ENCODE measurements around the gene MAP3K5.
A peak's percentile ranks its signal among the peaks of the same experiment; 100 is the strongest.

MAP3K5 gene

DNA sequence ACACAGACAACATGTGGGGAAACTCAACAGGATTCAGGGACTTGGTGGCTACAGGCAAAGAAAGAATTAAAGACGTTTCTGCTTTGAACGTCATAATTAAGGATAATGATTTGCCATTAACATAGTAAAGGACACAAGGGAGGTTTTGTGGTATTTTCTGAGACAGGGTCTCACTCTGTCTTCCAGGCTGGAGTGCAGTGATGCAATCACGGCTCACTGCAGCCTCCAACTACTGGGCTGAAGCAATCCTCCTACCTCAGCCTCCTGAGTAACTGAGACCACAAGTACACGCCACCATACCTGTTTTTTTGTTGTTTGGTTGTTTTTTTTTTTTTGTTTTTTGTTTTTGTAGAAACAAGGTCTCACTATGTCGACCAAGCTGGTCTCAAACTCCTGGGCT is 62.4 kb downstream of the MAP3K5 start:
- WGBS (ENCODE audit: extremely low coverage, insufficient coverage, insufficient read length) = no CpG with 5 or more reads among the region's 5 CpGs
- Histone ChIP-seq H4K12ac (ENCODE audit: low read depth, low read length) (no peak overlapping the region), H3K14ac (ENCODE audit: low read length) (no peak overlapping the region)

DNA sequence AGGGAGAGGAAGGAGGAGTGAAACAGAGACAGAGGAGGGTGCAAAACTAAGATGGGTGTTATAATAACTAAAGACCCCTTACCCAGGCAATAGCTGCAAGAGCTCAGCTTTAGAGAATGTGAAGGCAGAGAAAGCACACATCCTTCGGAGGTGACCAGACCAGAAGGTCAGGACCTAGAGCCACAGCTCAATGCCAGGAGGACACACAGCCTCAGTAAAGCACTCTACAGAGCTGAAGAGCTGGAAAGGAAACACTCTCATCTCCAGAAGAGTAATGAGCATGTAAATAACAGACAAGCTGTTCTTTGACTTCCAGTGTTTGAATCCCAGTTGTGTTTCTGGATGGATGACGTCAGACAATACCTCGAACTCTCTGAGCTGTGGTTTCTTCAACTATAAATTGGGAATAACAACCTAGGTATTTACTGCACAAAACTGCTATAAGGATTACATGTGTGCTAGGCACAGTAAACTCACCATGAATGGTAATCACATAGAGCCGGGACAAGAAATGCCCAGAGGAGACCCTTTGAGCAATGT is 63.2 kb downstream of the MAP3K5 start:
- no peak for DNase-seq
- Histone ChIP-seq H3K4me2 (ENCODE audit: low read length) (no peak overlapping the region), H3K27me3 (ENCODE audit: insufficient read depth, low read length) (no peaks in the 10 kb centered on the region), H3K4ac (ENCODE audit: low read depth, low read length) (no peak overlapping the region), H3K18ac (ENCODE audit: low read length) (no peak overlapping the region), H4K91ac (ENCODE audit: low read depth, low read length) (no peak overlapping the region), H3K36me3 (ENCODE audit: control insufficient read depth in 1 of 2, insufficient read depth in 2 of 2, low read length in 2 of 2) (no peaks in the 10 kb centered on the region), H3K14ac (ENCODE audit: low read length) (no peak overlapping the region), H3K9me3 (ENCODE audit: insufficient read depth, low read depth, low read length) (no peaks in the 10 kb centered on the region), H2BK12ac (ENCODE audit: low read length) (no peak overlapping the region), H2BK120ac (ENCODE audit: insufficient read depth, low read length, poor library complexity) (no peak overlapping the region), H4K8ac (ENCODE audit: low read depth, low read length) (no peak overlapping the region), H3K27ac (ENCODE audit: low read depth, low read length) (no peak overlapping the region), H3K4me1 (ENCODE audit: control insufficient read depth in 1 of 2, insufficient read depth in 2 of 2, low read length in 2 of 2) (no peaks in the 10 kb centered on the region), H2BK5ac (ENCODE audit: low read depth, low read length, poor library complexity) (no peak overlapping the region), H3K79me2 (ENCODE audit: control insufficient read depth, insufficient read depth, low read length, poor library complexity) (no peaks in the 10 kb centered on the region), H4K12ac (ENCODE audit: low read depth, low read length) (no peak overlapping the region), H3K23ac (ENCODE audit: low read length) (no peak overlapping the region), H3K9ac (ENCODE audit: low read length) (no peak overlapping the region), H3K4me3 (ENCODE audit: low read depth, low read length) (no peak overlapping the region), H2AK5ac (ENCODE audit: low read length) (no peak overlapping the region), H2AFZ (ENCODE audit: insufficient read depth, low read length, poor library complexity) (no peak overlapping the region), H3K79me1 (ENCODE audit: low read length) (no peaks in the 10 kb centered on the region)
- WGBS (ENCODE audit: extremely low coverage, insufficient coverage, insufficient read length) = no CpG with 5 or more reads among the region's 4 CpGs

More for the DNA sequence above, 62.4 kb downstream of the MAP3K5 start:
- no peak overlapping the region for H2BK120ac ChIP-seq (ENCODE audit: insufficient read depth, low read length, poor library complexity)
- H3K4me3 ChIP-seq (ENCODE audit: low read depth, low read length) = no peak overlapping the region
- no peaks in the 10 kb centered on the region for H3K4me1 ChIP-seq (ENCODE audit: control insufficient read depth in 1 of 2, insufficient read depth in 2 of 2, low read length in 2 of 2)
- no peak overlapping the region for H3K9ac ChIP-seq (ENCODE audit: low read length)
- H3K27me3 ChIP-seq (ENCODE audit: insufficient read depth, low read length) = no peaks in the 10 kb centered on the region
- no peak overlapping the region for H3K27ac ChIP-seq (ENCODE audit: low read depth, low read length)
- no peak overlapping the region for H4K91ac ChIP-seq (ENCODE audit: low read depth, low read length)
- H4K8ac ChIP-seq (ENCODE audit: low read depth, low read length) = no peak overlapping the region
- no peak overlapping the region for H2BK5ac ChIP-seq (ENCODE audit: low read depth, low read length, poor library complexity)
- no peak overlapping the region for H2BK12ac ChIP-seq (ENCODE audit: low read length)
- H3K18ac ChIP-seq (ENCODE audit: low read length) = no peak overlapping the region
- DNase-seq = peak in 1 of 2 donors; percentile 37
- no peaks in the 10 kb centered on the region for H3K79me2 ChIP-seq (ENCODE audit: control insufficient read depth, insufficient read depth, low read length, poor library complexity)
- no peaks in the 10 kb centered on the region for H3K9me3 ChIP-seq (ENCODE audit: insufficient read depth, low read depth, low read length)
- H3K4ac ChIP-seq (ENCODE audit: low read depth, low read length) = no peak overlapping the region
- H3K36me3 ChIP-seq (ENCODE audit: control insufficient read depth in 1 of 2, insufficient read depth in 2 of 2, low read length in 2 of 2) = no peaks in the 10 kb centered on the region
- H3K4me2 ChIP-seq (ENCODE audit: low read length) = no peak overlapping the region
- H2AK5ac ChIP-seq (ENCODE audit: low read length) = no peak overlapping the region
- H3K79me1 ChIP-seq (ENCODE audit: low read length) = no peaks in the 10 kb centered on the region
- H3K23ac ChIP-seq (ENCODE audit: low read length) = no peak overlapping the region
- H2AFZ ChIP-seq (ENCODE audit: insufficient read depth, low read length, poor library complexity) = no peak overlapping the region

DNA sequence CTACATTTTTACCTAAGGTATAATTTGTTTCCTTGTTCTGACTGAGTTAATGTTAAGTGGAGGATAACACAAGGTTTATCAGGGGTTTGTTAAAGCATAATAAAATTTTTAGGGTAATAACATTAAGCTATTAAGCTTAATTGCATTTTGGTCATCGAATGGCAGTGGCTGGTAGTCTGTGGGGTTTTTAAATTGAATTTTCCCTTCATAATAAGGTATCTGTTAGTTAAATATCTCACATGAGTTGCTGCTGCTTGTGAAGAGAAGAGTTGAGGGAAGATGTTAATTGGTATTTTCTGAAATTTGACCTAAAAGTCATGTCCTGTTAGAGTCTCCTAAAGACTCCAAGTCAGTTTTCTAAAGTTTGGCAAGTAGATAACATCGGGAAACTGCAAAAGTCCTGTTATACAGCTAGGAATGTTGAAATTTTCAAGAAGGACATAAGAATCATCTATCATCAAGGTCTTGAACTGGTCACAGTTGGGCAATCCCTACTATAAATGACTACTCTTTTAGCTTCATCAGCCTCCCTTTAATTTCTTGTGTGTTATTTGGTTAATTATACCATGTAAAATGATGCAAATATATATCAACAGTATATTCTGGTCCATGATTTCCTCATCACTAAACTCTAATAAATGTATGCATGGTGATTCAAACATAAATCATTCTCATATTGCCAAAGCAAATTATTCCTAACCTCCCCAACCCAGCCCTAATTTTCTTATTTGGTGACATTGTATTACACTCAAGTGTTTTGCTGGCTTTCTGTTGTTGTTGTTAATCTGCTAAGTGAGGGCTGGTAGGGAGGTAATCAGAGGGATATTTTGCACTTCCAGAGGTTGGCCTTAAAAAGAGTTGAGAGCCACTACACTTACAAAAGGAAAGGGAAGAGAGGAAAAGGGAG is 64.0 kb downstream of the MAP3K5 start:
- no peaks in the 10 kb centered on the region for H3K27me3 ChIP-seq (ENCODE audit: insufficient read depth, low read length)
- no peaks in the 10 kb centered on the region for H3K9me3 ChIP-seq (ENCODE audit: insufficient read depth, low read depth, low read length)
- no CpG with 5 or more reads among the region's 2 CpGs for WGBS (ENCODE audit: extremely low coverage, insufficient coverage, insufficient read length)

DNA sequence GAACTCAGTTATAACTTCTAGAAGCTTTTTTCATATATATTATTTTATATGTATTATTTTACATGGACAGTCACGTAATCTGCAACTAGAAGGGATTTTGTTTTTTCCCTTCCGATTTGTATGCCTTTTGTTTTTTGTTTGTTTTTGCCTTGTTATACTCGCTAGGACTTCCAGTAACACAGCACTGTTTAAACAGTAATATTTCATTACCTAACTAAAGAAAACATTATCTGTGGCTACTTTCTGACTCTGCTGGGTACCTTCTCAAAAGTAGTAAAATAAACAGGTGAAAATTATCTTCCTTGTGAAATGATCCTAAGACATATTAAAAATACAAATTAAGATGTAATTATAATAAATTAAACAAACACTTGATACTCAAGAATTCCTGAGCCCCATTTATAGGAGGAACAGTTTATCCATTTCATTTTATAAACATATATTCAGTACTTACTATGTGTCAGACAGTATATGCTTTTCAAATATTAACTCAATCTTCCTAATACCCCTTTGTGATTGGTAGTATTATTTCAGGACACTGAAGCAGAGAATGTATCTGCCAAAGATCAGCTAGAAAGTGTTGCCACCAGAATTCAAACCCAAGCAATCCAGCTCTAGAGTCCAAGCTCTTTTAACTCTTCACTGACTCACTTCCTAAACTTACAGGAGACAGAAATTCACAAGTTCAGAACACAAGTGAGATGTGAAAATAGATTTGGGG is 65.3 kb downstream of the MAP3K5 start:
- Histone ChIP-seq H3K18ac (ENCODE audit: low read length) (no peak overlapping the region), H2BK5ac (ENCODE audit: low read depth, low read length, poor library complexity) (no peak overlapping the region), H3K4me1 (ENCODE audit: control insufficient read depth in 1 of 2, insufficient read depth in 2 of 2, low read length in 2 of 2) (no peaks in the 10 kb centered on the region), H2AK5ac (ENCODE audit: low read length) (no peak overlapping the region), H3K4me2 (ENCODE audit: low read length) (no peak overlapping the region), H3K36me3 (ENCODE audit: control insufficient read depth in 1 of 2, insufficient read depth in 2 of 2, low read length in 2 of 2) (no peaks in the 10 kb centered on the region), H3K27ac (ENCODE audit: low read depth, low read length) (no peak overlapping the region), H3K27me3 (ENCODE audit: insufficient read depth, low read length) (no peaks in the 10 kb centered on the region), H4K91ac (ENCODE audit: low read depth, low read length) (no peak overlapping the region), H3K4ac (ENCODE audit: low read depth, low read length) (no peak overlapping the region), H2BK12ac (ENCODE audit: low read length) (no peak overlapping the region), H4K8ac (ENCODE audit: low read depth, low read length) (no peak overlapping the region), H3K9ac (ENCODE audit: low read length) (no peak overlapping the region), H3K23ac (ENCODE audit: low read length) (no peak overlapping the region), H3K79me1 (ENCODE audit: low read length) (no peaks in the 10 kb centered on the region), H3K4me3 (ENCODE audit: low read depth, low read length) (no peak overlapping the region), H2BK120ac (ENCODE audit: insufficient read depth, low read length, poor library complexity) (no peak overlapping the region), H3K14ac (ENCODE audit: low read length) (no peak overlapping the region), H3K9me3 (ENCODE audit: insufficient read depth, low read depth, low read length) (no peaks in the 10 kb centered on the region), H2AFZ (ENCODE audit: insufficient read depth, low read length, poor library complexity) (no peak overlapping the region), H4K12ac (ENCODE audit: low read depth, low read length) (no peak overlapping the region), H3K79me2 (ENCODE audit: control insufficient read depth, insufficient read depth, low read length, poor library complexity) (no peaks in the 10 kb centered on the region)
- DNase-seq = no peak
- WGBS (ENCODE audit: extremely low coverage, insufficient coverage, insufficient read length) = no CpG with 5 or more reads among the region's 3 CpGs

More for the DNA sequence above, 64.0 kb downstream of the MAP3K5 start:
- no peak overlapping the region for H3K9ac ChIP-seq (ENCODE audit: low read length)
- no peak overlapping the region for H3K27ac ChIP-seq (ENCODE audit: low read depth, low read length)
- no peak overlapping the region for H4K12ac ChIP-seq (ENCODE audit: low read depth, low read length)
- no peak overlapping the region for H4K91ac ChIP-seq (ENCODE audit: low read depth, low read length)
- H3K18ac ChIP-seq (ENCODE audit: low read length) = no peak overlapping the region
- no peak overlapping the region for H3K4me2 ChIP-seq (ENCODE audit: low read length)
- no peak overlapping the region for H3K14ac ChIP-seq (ENCODE audit: low read length)
- H3K36me3 ChIP-seq (ENCODE audit: control insufficient read depth in 1 of 2, insufficient read depth in 2 of 2, low read length in 2 of 2) = no peaks in the 10 kb centered on the region
- H2BK120ac ChIP-seq (ENCODE audit: insufficient read depth, low read length, poor library complexity) = no peak overlapping the region
- no peak overlapping the region for H3K4me3 ChIP-seq (ENCODE audit: low read depth, low read length)
- H2BK12ac ChIP-seq (ENCODE audit: low read length) = no peak overlapping the region
- no peak for DNase-seq
- H2AK5ac ChIP-seq (ENCODE audit: low read length) = no peak overlapping the region
- no peak overlapping the region for H4K8ac ChIP-seq (ENCODE audit: low read depth, low read length)
- H3K4me1 ChIP-seq (ENCODE audit: control insufficient read depth in 1 of 2, insufficient read depth in 2 of 2, low read length in 2 of 2) = no peaks in the 10 kb centered on the region
- no peaks in the 10 kb centered on the region for H3K79me2 ChIP-seq (ENCODE audit: control insufficient read depth, insufficient read depth, low read length, poor library complexity)
- H3K23ac ChIP-seq (ENCODE audit: low read length) = no peak overlapping the region
- H3K79me1 ChIP-seq (ENCODE audit: low read length) = no peaks in the 10 kb centered on the region
- H3K4ac ChIP-seq (ENCODE audit: low read depth, low read length) = no peak overlapping the region
- H2BK5ac ChIP-seq (ENCODE audit: low read depth, low read length, poor library complexity) = no peak overlapping the region
- H2AFZ ChIP-seq (ENCODE audit: insufficient read depth, low read length, poor library complexity) = no peak overlapping the region

Measured in trophoblast cell (in vitro differentiated cells and primary cell).